ENCODE results near the gene MGARP.
A peak's percentile ranks its signal among the peaks of the same experiment; 100 is the strongest.
"Not testable (repeated sequence)": the region's sequence is repeated elsewhere in the genome, so short reads cannot be mapped to it uniquely, and the experiment has no call there.

MGARP gene

DNA sequence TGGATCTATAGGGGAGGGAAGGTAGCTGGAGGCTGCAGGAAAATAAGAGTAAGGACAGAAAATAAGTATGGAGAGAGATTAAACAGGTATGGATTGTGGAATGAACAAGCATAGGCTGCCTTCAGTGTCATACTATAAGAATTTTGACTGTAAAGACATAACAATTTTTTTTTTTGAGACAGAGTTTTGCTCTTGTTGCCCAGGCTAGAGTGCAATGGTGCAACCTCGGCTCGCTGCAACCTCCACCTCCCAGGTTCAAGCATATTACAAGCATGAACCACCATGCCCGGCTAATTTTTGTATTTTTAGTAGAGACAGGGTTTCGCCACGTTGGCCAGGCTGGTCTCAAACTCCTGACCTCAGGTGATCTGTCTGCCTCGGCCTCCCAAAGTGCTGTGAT is 24.4 kb downstream of the MGARP start:
- in situ Hi-C loops (cut with HindIII; ENCODE audit: low pct_ligation_motif_present, low pct_unique_long_range_greater_than_20kb, low sequenced_read_pairs); DNase-seq: not testable (repeated sequence)

DNA sequence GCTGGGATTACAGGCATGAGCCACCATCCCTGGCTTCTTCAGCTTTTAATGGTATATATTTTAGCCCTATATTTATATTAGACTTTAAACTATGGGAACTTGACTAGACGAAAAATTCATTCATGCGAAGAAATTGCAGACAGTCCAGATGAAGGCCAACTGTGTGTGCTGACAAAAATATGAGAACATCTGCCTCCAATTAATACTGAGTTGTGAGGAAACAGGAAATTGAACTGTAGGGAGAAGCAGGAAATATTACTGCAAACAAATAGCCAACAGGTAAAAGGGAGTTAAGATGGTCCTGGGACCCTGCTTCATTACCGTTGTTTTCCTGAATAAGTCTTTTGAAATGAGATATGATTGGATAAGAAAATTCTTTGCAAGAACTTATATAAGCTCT is 26.3 kb downstream of the MGARP start:
- in situ Hi-C loops (cut with HindIII; ENCODE audit: low pct_ligation_motif_present, low pct_unique_long_range_greater_than_20kb, low sequenced_read_pairs): no loop called here
- DNase-seq: no peak

DNA sequence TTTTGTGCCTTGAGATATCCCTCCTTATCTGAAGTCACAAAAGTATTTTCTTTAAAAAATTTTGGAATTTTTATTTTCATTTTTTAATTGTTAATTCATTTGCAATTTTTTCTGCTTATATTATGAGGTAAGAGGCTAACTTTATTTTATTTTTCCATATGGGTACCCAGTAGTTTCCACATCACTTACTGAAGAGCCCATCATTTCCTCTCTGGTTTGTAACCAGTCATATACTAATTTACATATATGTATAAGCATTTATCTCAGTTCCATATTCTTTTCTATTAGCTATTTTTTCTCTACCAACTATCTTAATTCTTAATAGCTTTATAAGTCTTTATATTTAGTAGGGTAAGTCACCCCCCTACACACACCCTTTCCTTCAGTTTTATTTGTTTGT is 27.0 kb downstream of the MGARP start:
- in situ Hi-C loops (cut with HindIII; ENCODE audit: low pct_ligation_motif_present, low pct_unique_long_range_greater_than_20kb, low sequenced_read_pairs): no loop called here
- DNase-seq: no peak

DNA sequence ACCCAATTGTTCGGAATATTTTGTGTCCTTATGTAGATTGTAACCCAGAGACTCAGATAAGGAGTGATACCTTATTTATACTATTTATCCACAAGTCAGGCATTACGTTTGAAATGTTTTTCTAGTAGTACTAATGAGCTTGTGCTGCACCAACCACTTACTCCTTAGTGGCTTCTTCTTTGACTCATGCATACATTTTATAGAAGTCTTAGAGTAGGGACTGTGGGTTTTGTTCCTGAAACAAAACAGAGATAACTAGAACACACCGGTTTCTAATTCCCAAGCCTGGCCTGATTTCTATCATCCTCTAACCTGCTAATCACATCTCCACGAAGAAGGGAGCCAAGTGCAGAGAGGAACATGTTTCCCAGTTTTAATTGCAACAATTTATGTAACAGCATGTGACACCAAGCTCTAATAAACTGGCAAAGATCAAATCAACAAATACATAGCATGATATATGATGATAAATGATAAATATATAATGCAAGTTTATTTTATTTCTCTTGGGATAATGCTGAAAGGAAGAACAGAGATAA is 32.3 kb downstream of the MGARP start:
- in situ Hi-C loops (cut with HindIII; ENCODE audit: low pct_ligation_motif_present, low pct_unique_long_range_greater_than_20kb, low sequenced_read_pairs): no loop called here
- DNase-seq: no peak

DNA sequence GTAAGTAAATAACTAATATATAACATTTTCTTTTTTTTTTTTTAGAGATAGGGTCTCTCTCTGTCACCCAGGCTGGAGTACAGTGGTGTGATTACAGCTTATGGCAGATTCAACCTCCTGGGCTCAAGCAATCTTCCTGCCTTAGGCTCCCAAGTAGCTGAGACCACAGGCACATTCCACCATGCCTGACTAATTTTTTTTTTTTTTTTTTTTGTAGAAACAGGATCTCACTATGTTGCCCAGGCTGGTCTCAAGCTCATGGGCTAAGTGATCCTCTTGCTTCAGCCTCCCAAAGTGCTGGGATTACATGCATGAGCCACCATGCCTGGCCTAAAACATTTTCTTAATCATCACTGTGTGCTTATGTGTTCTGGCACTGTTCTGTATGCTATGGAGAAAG is 32.8 kb downstream of the MGARP start:
- in situ Hi-C loops (cut with HindIII; ENCODE audit: low pct_ligation_motif_present, low pct_unique_long_range_greater_than_20kb, low sequenced_read_pairs): no loop called here
- DNase-seq: no peak

DNA sequence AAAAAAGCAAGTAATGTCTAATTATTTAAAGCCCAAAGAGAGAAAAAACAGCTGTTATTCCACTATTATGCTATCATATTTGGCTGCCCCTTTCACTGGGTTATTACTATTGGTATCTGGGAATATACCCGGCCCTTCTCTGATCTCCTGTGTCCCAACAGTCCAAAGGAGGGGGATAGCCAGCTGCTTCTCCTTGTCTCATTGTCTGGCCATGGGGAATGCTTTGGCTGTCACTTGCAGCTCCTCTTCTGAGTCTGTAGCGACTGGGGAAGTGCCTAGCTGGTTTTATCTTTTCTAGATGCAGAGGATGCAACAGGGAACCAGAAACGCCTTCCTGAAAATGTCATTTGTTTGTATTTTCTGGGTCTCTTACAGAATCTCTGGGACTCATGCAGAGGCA is 33.9 kb downstream of the MGARP start:
- in situ Hi-C loops (cut with HindIII; ENCODE audit: low pct_ligation_motif_present, low pct_unique_long_range_greater_than_20kb, low sequenced_read_pairs): no loop called here
- no peak for DNase-seq

DNA sequence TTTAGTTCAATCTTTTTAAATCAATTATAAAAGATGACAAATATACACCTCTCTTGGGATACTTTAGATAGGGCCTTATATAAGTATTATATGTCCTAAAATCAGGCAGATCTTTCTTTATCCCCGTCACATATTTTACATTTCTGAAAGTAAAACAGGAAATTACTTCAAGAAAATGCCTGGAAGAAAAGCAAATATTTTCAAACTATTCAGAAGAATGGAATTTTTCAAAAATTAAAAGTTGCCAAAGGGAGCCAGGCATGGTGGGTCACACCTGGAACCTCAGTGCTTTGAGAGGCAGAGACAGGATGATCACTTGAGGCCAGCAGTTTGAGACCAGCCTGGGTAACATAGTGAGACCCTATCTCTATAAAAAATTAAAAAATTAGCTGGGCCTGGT is 34.4 kb downstream of the MGARP start:
- no peak for DNase-seq
- in situ Hi-C loops (cut with HindIII; ENCODE audit: low pct_ligation_motif_present, low pct_unique_long_range_greater_than_20kb, low sequenced_read_pairs): no loop called here

DNA sequence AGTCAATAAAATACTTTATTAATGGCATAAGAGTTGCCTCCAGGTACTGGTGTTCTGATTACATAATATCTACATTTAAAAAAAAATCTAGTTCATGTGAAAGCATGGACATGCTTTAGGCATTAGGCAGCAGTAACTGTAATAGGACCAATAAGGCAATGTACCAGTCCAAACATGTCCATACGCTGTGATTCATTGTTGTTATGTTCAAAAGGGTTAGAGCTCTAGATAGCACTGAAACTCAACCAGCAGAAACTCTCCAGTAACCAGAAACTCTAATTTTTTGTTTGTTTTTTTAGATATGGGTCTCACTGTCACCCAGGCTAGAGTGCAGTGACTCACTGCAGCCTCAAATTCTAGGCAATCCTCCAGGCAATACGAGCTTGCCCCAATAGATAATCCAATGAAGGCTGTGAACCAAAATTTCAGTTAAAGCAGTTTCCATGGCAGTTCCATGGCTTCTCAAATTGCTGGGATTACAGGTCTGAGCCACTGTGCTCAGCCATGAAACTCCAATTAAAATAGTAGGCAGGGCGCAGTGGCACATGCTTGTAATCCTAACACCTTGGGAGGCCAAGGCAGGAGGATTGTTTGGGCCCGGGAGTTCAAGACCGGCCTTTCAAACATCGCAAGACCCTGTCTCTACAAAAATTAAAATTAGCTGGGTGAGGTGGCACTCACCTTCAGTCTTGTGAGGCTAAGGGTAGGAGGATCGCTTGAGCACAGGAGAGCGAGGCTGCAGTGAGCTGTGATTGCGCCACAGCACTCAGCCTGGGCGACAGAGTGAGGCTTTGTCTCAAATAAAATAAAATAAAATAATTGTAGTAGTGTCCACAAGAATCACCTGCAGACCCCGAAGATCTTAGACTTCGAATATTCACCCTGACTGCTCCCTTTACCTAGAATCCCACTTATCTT is 36.3 kb downstream of the MGARP start:
- in situ Hi-C loops (cut with HindIII; ENCODE audit: low pct_ligation_motif_present, low pct_unique_long_range_greater_than_20kb, low sequenced_read_pairs): no loop called here
- DNase-seq: peak; percentile 72

DNA sequence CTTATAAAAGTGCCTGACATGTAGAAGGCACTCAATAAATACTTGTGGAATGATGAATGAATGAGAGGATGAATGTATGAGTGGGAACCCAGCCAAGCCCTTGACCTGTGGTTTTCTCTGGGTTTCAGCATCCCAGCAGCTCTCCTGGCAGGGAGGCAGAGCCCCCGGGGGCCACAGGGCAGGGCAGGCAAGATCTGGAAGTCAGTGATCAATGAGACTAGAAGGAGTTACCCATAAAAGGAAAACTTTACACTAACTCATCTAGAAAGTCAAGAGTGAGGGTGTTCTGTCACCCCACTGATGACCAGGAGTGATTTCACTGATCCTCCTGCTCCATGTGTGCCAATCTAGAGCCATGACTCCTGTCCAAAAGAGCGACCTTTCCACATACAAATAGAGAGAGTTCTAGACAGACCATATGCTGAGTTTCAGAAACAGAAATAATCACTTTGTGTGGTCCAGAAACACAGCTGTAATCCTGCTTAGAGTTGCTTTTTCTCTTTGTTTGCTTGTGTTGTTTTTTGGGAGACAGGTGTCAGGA is 37.4 kb downstream of the MGARP start:
- in situ Hi-C loops (cut with HindIII; ENCODE audit: low pct_ligation_motif_present, low pct_unique_long_range_greater_than_20kb, low sequenced_read_pairs): no loop called here
- DNase-seq: peak; percentile 64

DNA sequence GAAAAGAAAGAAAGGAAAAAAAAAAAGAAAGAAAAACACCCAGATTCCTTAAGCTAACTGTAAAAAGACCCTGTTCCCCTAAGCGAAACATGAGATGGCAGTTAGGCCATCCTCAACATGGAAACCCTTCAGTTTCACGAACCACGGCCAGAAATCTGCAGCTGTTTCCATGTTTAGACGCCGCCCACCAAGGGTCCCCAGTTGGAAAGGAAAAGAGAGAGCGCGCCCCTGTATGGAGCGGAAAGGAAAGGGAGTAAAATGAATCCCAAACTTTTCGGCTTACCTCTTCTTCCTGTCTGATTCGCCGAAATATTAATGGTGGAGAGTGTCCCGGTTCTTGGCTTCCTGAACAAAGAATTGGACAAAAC is 38.3 kb downstream of the MGARP start:
- DNase-seq: no peak
- in situ Hi-C loops (cut with HindIII; ENCODE audit: low pct_ligation_motif_present, low pct_unique_long_range_greater_than_20kb, low sequenced_read_pairs): no loop called here

DNA sequence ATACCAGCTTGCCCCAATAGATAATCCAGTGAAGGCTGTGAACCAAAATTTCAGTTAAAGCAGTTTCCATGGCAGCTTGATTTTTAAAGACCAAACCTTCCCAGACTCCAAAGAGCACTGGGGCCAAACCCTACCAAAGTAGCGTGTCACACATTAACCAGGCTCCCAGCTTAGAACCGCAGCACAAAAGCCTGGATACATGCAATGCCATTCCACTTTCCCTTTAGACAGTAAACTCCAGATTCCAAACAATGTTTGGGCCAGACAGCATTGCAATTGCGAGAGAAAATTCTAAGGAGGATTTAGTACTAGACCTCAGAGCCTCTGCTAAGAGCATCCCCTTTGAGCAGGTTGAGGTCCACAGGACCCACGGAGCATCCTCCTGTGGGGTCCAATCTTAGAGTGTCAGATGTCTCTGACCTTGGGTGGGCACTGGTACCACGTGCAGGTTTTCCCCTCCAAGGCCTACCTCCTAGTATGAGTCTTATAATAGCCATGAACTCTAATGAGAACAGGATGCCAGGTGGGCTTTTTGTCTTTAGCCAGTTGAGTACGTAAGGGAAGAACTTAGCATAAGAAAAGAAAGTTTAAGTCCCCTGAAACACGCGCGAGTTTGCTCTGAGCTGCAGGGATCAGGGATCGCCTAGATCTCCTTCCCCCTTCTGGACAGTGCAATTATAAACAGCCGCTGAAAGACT is 38.8 kb downstream of the MGARP start:
- in situ Hi-C loops (cut with HindIII; ENCODE audit: low pct_ligation_motif_present, low pct_unique_long_range_greater_than_20kb, low sequenced_read_pairs): no loop called here
- peak; percentile 67 for DNase-seq

DNA sequence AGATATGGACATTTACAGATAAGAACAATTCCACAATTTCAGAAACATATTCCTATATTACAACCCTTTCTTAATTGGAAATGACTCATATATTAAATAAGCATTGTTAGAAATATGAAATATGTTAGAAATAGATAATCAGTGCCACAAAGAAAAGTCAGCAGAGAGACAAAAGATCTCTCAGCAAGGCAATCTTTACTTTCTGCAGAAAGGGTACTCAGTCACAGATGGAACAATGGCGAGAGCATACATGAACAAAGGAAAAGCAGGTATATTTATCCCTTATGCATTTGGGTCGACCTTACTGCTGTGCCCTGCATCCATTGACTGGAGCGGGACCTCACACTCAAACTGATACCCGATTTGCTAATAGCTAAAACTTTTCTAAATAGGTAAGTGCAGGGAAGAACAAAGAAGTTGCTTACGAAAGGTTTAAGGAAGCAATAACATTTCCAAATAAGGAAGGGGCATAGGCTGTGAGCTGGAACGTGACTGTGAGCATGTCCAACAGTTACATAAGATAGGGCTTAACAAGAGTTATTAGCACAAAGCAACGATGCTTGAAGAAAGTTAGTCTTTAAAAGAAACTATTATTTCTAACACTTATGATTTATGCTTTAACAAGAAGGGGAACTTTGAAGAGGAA is 40.8 kb downstream of the MGARP start:
- in situ Hi-C loops (cut with HindIII; ENCODE audit: low pct_ligation_motif_present, low pct_unique_long_range_greater_than_20kb, low sequenced_read_pairs): no loop called here
- DNase-seq: no peak

DNA sequence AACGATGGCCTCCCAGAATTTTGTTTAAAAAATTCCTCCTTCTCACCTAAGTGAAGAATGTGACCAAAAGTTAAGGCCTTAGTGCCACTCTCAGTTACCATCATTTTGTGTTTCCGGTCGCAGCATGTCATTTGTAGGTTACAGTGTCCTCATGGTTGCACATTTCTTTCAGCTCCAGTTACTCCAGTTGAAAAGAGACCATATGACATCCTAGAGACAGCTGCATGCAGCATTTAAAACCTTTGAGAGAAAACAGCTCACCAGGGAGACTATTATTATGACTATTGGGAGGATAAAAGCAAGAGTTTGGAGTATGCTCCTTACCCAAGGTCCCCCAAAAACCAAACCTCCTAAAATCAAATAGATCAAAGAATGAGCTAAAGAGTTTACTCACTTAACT is 45.8 kb downstream of the MGARP start:
- no peak for DNase-seq
- in situ Hi-C loops (cut with HindIII; ENCODE audit: low pct_ligation_motif_present, low pct_unique_long_range_greater_than_20kb, low sequenced_read_pairs): no loop called here

DNA sequence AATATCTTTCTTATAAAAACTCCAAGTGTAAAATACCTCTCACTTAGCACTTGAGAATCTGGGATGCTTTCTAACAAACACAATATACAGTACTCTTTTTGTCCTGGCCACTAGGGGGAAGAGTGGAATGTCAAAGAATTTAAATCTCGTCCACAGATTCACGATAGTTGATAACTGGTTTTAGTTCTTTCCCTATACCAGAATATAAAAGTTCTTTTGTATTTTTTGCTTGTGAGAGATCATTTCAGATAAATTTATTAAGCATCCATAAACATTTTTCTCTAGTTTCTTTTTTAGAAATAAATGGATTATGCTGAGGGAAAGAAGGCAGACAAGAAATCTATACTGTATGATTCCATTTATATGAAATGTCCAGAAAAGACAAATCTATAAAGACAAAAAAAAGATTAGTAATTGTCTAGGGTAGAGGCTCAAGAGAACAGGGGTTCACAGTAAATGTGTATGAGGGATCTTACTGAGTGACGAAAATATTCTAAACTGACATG is 50.4 kb downstream of the MGARP start:
- DNase-seq: peak; percentile 63
- in situ Hi-C loops (cut with HindIII; ENCODE audit: low pct_ligation_motif_present, low pct_unique_long_range_greater_than_20kb, low sequenced_read_pairs): no loop called here

DNA sequence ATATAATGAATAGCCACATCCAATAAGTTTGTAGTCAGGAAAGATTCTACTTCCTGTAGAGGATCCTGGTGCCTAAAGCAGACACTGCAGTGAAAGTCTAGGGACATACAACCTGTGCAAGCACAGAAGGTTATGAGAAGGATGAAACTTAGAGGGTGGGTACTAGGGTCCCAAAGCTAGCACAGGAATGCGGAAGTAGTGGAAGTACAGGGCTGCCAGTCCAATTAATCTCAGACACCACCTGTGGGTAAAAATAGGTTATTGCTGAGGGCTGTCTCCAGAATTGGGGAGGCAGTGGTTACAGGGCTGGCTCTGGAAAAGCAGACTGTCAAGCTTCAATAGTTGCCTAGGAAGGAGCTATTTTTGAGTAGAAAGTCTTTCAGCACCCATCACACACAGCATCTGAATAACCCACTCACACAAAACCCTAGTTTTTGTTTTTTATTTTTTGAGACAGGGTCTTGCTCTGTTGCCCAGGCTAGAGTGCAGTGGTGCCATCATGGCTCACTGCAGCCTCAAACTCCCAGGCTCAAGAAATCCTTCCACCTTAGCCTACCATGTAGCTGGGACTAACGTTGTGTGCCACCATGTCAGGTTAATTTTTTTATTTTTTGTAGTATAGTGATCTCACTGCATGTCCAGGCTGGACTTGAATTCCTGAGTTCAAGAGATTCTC is 52.2 kb downstream of the MGARP start:
- peak; percentile 26 for DNase-seq
- in situ Hi-C loops (cut with HindIII; ENCODE audit: low pct_ligation_motif_present, low pct_unique_long_range_greater_than_20kb, low sequenced_read_pairs): no loop called here

DNA sequence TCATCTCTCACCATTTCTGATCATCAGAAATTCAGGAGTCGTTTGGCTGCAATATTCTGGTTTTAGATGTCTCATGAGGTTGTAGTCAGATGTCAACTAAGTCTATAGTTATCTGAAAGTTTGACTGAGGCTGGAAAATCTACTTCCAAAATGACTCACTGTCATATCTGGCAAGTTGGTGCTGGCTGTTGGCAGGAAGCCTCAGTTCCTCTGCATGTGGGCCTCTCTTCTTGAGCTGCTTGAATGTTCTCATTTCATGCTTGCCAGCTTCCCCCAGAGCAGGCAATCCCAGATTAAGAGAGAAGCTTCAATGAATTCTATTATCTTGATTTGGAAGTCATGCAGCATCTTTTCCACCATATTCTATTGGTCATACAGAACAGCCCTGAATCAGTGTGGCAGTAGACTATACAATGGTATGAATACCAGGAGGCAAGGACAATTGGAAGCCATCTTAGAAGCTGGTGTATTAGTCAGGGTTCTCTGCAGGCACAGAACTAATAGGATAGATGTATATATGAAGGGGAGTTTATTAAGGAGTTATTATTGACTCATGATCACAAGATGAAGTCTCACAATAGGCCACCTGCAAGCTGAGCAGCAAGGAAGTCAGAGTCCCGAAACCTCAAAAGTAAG is 56.2 kb downstream of the MGARP start:
- no peak for DNase-seq
- in situ Hi-C loops (cut with HindIII; ENCODE audit: low pct_ligation_motif_present, low pct_unique_long_range_greater_than_20kb, low sequenced_read_pairs): no loop called here

DNA sequence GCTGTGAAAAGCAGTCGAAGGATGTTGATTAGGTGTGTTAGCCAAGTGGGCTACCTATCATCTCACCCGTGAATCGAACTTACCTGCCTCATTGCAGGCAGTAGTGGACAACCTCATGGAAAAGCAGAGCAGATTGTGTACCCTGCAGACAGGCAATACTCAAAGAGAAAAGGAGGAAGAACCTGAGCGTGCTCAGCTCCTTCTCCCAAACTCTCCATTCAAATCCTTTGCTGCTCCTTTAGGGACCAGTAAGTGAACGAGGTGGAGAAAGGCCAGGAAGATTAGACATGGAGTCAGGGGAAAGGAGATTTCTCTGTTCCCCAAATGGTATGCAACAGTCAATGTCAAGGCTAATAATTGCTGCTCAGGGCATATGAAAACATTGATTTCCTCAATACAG is 57.8 kb downstream of the MGARP start:
- DNase-seq: no peak
- in situ Hi-C loops (cut with HindIII; ENCODE audit: low pct_ligation_motif_present, low pct_unique_long_range_greater_than_20kb, low sequenced_read_pairs): no loop called here

DNA sequence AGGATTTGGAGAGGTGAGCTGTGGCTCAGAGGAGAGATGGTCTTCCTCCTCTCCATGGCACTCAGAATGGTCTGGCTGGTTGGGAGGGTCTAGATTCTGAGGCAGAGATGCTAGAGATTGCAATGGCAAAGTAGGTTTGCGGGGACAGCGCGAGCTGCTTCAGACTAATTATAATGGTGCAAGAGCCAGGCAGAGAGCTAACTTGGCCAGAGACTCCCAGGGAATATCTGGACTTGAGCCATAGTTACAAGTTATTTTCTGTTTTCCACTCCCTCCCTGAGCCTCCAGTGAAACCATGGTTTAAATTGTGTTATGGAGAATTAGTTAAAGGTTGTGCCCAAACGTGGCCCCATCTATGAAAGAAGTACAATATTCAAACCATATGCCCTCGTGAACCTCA is 58.3 kb downstream of the MGARP start:
- in situ Hi-C loops (cut with HindIII; ENCODE audit: low pct_ligation_motif_present, low pct_unique_long_range_greater_than_20kb, low sequenced_read_pairs): no loop called here

More for the DNA sequence above, 58.3 kb downstream of the MGARP start:
- no peak for DNase-seq
